GM12872 (cell line): Measurements from ENCODE around the gene SORBS2.

ENCODE experiments used
- TF ChIP-seq, protein P1 (sequence below): IDR thresholded peaks from 3 replicates; pipeline ENCODE4 v1.5.1; 2011; ENCODE audit warnings: low read depth, mild to moderate bottlenecking, low read length, moderate library complexity; ENCODE audit not compliant: insufficient read depth

The SORBS2 gene

GRCh38 chr4:185693548-185694215, 118.3 kb downstream of the SORBS2 start:
- TF ChIP-seq, protein P1, sequence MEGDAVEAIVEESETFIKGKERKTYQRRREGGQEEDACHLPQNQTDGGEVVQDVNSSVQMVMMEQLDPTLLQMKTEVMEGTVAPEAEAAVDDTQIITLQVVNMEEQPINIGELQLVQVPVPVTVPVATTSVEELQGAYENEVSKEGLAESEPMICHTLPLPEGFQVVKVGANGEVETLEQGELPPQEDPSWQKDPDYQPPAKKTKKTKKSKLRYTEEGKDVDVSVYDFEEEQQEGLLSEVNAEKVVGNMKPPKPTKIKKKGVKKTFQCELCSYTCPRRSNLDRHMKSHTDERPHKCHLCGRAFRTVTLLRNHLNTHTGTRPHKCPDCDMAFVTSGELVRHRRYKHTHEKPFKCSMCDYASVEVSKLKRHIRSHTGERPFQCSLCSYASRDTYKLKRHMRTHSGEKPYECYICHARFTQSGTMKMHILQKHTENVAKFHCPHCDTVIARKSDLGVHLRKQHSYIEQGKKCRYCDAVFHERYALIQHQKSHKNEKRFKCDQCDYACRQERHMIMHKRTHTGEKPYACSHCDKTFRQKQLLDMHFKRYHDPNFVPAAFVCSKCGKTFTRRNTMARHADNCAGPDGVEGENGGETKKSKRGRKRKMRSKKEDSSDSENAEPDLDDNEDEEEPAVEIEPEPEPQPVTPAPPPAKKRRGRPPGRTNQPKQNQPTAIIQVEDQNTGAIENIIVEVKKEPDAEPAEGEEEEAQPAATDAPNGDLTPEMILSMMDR, result no peak

DNA sequence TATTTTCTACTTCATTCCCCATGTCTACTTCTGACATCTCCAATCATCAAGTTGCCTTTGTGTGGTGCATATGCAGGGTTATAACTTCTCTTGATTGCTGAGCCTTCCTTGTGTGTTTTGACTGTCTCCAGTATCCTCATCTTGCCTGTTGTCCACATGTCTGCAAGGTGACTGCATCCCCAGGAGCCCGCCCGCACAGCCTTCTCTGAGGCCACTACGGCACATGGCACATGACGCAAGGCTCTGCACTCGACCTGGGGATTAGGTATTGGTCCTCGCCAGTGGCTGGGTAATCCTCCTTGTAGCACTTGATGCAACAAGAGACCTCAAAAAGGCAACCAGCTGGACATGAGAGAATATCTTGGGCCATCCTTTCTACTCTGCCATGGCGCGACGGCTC, 122.6 kb downstream of the SORBS2 start:
- TF ChIP-seq, protein P1, result no peak

DNA sequence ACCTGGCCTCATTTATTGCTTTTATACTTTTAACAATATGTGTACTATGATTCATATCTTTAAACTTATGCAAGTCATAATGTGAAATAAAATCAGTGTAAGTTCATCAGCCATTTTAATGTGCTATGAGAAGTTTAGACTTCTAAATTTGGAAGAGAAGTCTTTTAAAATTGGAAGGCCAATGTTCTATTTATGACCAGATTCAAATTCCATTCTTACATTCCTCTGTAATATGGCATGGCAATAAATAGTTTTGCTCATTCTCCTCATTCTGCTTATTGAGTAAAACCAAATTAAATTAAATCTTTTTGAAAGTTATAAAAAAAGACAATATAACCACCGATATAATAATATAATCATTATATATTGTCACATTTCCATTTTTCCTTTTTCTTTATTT, 126.2 kb downstream of the SORBS2 start:
- TF ChIP-seq, protein P1, result no peak

DNA sequence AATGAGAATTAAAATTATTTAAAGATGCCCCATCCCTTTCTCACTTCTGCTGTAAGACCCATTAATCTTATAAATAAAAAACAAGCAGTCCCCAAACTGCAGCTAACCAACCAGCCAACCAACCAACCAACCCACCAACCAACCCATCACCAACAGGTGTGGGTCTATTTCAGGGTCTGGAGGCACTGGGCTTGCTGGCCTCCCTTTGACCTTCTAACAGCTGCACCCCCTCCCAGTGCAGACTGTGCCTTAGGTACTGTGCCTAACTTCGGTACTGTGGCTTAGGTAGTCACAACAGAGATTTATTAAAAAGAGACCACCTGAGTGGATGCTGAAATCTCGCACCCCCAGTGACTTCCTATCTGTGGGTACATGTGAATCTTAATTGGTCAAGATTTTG, 128.1 kb downstream of the SORBS2 start:
- TF ChIP-seq, protein P1, result no peak

GRCh38 chr4:185683222-185683621, 128.8 kb downstream of the SORBS2 start:
- TF ChIP-seq, protein P1, result no peak

DNA sequence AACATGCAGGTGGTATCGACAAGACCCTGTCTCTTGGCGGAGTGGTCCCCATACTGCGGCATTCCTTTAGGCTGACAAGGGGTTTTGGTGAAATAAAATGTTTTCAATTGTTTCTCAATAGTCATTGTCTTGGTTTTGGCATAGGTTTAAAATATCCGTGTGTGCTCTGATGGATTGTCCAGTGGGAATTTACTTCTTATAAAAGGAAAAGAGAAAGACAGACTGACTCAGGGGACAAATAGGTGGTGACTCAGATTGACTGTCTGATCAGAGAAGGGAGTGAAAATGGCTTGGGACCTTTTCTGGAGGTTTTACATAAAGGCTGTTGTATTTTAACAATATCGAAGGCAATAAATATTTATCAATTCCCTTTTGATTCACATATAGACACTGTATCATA, 129.8 kb downstream of the SORBS2 start:
- TF ChIP-seq, protein P1, result no peak

DNA sequence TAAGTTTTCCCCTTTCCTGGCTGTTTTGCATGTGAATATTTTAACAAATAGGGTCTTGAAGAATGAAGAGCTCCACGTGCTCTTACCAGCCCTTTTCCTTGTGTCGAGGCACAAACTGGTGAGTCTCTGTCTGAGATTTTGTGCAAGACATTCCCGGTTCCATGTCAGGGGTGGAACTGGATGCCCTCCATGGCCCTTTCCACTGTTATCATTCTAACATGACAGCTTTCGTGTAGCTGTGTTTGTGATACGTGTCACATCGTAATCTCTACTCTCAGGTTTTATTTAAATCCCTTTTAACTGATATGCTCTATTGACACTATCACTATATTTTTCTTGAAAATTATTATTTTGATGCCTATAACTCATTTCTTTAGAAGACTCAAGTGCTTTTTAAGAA, 130.4 kb downstream of the SORBS2 start:
- TF ChIP-seq, protein P1, result no peak
